Osteoblast (primary cell): ENCODE measurements around the gene TGFBR3L. TPM values are rescaled to one million over a fixed set of nuclear protein-coding genes. Genes with fewer than 3 reads are reported as not detected.

Experiments
- DNase-seq: peaks from one replicate; pipeline ENCODE4 v3.0.0; 2011; ENCODE audit warnings: low spot score, mixed read lengths; ENCODE audit not compliant: insufficient read length; ENCODE audit errors: missing footprints
- H2AFZ ChIP-seq: 2 replicates; pipeline ENCODE4 v1.6.0; 2011; ENCODE audit warnings: mild to moderate bottlenecking, low read length
- H3K27ac ChIP-seq: 2 replicates; pipeline ENCODE4 v1.5.1; 2011; ENCODE audit warnings: mild to moderate bottlenecking, low read depth, low read length, moderate library complexity
- H3K27me3 ChIP-seq: 2 replicates; pipeline ENCODE4 v1.6.0; 2012; ENCODE audit warnings: mild to moderate bottlenecking, control low read depth, inconsistent platforms, low read length, moderate library complexity; ENCODE audit not compliant: insufficient read depth
- H3K36me3 ChIP-seq: 2 replicates; pipeline ENCODE4 v1.5.1; 2011; ENCODE audit warnings: mild to moderate bottlenecking, low read length, control low read depth, moderate library complexity; ENCODE audit not compliant: insufficient read depth
- H3K4me1 ChIP-seq: 2 replicates; pipeline ENCODE4 v1.5.1; 2011; ENCODE audit warnings: mild to moderate bottlenecking, low read length, control low read depth, moderate library complexity; ENCODE audit not compliant: insufficient read depth
- H3K4me2 ChIP-seq: 2 replicates; pipeline ENCODE4 v1.6.0; 2011; ENCODE audit warnings: mild to moderate bottlenecking, low read length; ENCODE audit not compliant: insufficient read depth
- H3K4me3 ChIP-seq: fragments of 200-600 bp; sonication (generic); 3 replicates; pipeline ENCODE4 v1.5.1; 2012; ENCODE audit warnings: mild to moderate bottlenecking, low read length, inconsistent platforms; ENCODE audit not compliant: insufficient read depth
- H3K79me2 ChIP-seq: 2 replicates; pipeline ENCODE4 v1.6.0; 2012; ENCODE audit warnings: mild to moderate bottlenecking, low read length, control low read depth, inconsistent platforms; ENCODE audit not compliant: insufficient read depth
- H3K9me3 ChIP-seq: 2 replicates; pipeline ENCODE4 v1.5.1; 2011; ENCODE audit warnings: low read depth, low read length, control low read depth
- H4K20me1 ChIP-seq: 2 replicates; pipeline ENCODE4 v1.6.0; 2012; ENCODE audit warnings: mild to moderate bottlenecking, low read length, control low read depth; ENCODE audit not compliant: insufficient read depth
- CTCF ChIP-seq: IDR thresholded peaks from 2 replicates; pipeline ENCODE4 v1.5.1; 2011; ENCODE audit warnings: mild to moderate bottlenecking, low read depth, low read length, moderate library complexity; ENCODE audit errors: extremely low read depth
- total RNA-seq: library from RNA; depleted of rRNA; stranded (reverse); fragments of >200 nt; gene quantifications from 2 replicates; pipeline ENCODE4 v1.2.3, GENCODE V29; 2012

The TGFBR3L gene
- total RNA-seq, 1 donor: under 0.01 TPM

GRCh38 chr19:7922836-7923195 is 8.2 kb downstream of the TGFBR3L start:
- H3K4me3 ChIP-seq: no peak overlapping the region
- DNase-seq: peak; percentile 43
- peaks cover 17% of the 10 kb centered on the region for H3K79me2 ChIP-seq
- TF ChIP-seq CTCF: no peak
- H3K27me3 ChIP-seq: peaks cover 7% of the 10 kb centered on the region
- H4K20me1 ChIP-seq: peaks cover 9% of the 10 kb centered on the region
- H3K4me1 ChIP-seq: peaks cover 22% of the 10 kb centered on the region
- H3K4me2 ChIP-seq: no peak overlapping the region
- H3K36me3 ChIP-seq: peaks cover 14% of the 10 kb centered on the region
- no peaks in the 10 kb centered on the region for H3K9me3 ChIP-seq
- H3K27ac ChIP-seq: no peak overlapping the region
- no peak overlapping the region for H2AFZ ChIP-seq

DNA sequence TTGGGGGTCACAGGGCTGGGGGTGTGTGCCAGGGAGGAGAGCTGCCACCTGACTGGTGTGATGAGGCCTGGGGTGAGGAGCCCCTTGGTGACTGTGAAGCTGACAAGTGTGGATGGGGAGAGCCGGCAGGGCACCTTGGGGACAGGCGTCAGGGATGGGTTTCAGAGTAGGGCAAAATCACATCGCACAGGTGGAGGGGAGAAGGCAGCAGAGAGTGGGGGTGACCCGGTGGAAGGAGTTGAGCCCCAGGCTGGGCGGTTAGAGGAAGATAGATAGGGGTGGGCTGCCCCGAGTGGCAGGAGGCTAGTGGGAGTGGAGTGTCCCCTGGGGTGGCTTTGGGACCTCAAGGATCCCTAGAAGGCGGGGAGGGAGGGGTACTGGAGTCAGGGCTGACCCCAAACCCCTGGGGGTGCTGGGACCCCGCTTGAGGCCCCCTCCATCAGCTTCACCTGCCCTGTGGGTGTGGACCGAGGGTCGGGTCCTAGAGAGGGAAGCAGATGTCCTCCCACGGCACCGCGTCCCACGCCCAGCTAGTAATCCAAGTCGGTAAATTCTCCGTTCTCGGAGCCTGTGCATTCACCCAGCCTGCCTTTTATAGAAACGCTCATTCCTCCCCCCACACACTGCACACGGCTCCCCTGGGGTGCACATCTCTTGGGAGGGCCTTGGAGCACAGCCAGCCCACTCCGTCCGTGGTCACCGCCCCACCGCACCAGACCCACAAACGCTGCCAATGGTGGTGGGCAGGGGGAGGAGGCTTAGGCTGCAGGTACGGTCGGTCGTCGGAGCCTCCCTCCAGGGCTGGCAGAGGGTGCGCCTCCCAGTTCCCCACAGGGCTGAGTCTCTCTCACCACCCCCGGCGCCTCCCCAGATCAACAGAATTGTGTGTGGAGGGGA is 8.9 kb downstream of the TGFBR3L start:
- no peak overlapping the region for H3K4me3 ChIP-seq
- H3K79me2 ChIP-seq: peaks cover 17% of the 10 kb centered on the region
- H3K9me3 ChIP-seq: no peaks in the 10 kb centered on the region
- peaks cover 4% of the 10 kb centered on the region for H3K27me3 ChIP-seq
- peaks cover 14% of the 10 kb centered on the region for H3K36me3 ChIP-seq
- H3K4me2 ChIP-seq: no peak overlapping the region
- TF ChIP-seq CTCF: no peak
- peak; percentile 76 for DNase-seq
- no peak overlapping the region for H2AFZ ChIP-seq
- H3K27ac ChIP-seq: no peak overlapping the region
- peaks cover 29% of the 10 kb centered on the region for H3K4me1 ChIP-seq
- peaks cover 9% of the 10 kb centered on the region for H4K20me1 ChIP-seq

DNA sequence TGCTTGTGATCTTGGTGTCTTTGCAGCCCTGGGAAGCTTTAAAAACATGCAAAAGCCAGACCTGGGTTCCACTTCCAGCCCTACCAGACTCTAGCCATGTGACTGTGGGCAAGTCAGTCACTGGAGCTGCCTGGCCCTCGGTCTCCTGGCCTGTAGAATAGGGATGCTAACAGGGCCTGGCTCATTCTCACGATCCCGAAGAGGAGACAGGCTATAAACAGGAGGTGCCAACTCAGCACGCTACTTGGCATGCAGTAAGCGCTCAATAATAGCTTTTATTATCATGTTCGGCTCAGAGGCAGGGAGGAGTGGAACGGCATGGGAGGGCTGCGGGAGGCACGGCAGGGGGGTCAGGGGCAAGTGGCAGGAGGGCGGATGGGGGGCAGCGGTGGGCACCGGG is 9.6 kb downstream of the TGFBR3L start:
- Histone ChIP-seq H2AFZ (no peak overlapping the region), H3K27ac (no peak overlapping the region), H3K9me3 (no peaks in the 10 kb centered on the region), H3K4me1 (peaks cover 36% of the 10 kb centered on the region), H3K79me2 (peaks cover 17% of the 10 kb centered on the region), H3K4me2 (no peak overlapping the region), H3K36me3 (peaks cover 14% of the 10 kb centered on the region), H3K27me3 (no peaks in the 10 kb centered on the region), H3K4me3 (no peak overlapping the region), H4K20me1 (peaks cover 9% of the 10 kb centered on the region)
- no peak for TF ChIP-seq CTCF
- peak; percentile 87 for DNase-seq

- no peaks in the 10 kb centered on the region for H3K27me3 ChIP-seq
- no peak for TF ChIP-seq CTCF
- H2AFZ ChIP-seq: no peak overlapping the region
- no peaks in the 10 kb centered on the region for H3K9me3 ChIP-seq
- H3K4me3 ChIP-seq: no peak overlapping the region
- DNase-seq: peak; percentile 76
- peak overlapping the region; percentile 55 for H3K4me2 ChIP-seq
- H3K36me3 ChIP-seq: peaks cover 14% of the 10 kb centered on the region
- H3K27ac ChIP-seq: no peak overlapping the region
- peaks cover 38% of the 10 kb centered on the region for H3K4me1 ChIP-seq
- H3K79me2 ChIP-seq: peaks cover 17% of the 10 kb centered on the region
- H4K20me1 ChIP-seq: peaks cover 9% of the 10 kb centered on the region
Observed at GRCh38 chr19:7924651-7925170, 10.1 kb downstream of the TGFBR3L start.
